Stimulated activated CD4-positive, alpha-beta T cell treated with anti-CD3 and anti-CD28 coated beads, Interleukin-2, amount 100 ng/mL, for 4 hours (primary cell): ENCODE results near the gene CFAP52.
"Not testable (repeated sequence)": the region's sequence is repeated elsewhere in the genome, so short reads cannot be mapped to it uniquely, and the experiment has no call there.

ENCODE experiments used
- DNase-seq: peaks from one replicate; pipeline ENCODE4 v3.0.0-alpha.2; 2020; ENCODE audit warnings: low read depth

CFAP52 gene

DNA sequence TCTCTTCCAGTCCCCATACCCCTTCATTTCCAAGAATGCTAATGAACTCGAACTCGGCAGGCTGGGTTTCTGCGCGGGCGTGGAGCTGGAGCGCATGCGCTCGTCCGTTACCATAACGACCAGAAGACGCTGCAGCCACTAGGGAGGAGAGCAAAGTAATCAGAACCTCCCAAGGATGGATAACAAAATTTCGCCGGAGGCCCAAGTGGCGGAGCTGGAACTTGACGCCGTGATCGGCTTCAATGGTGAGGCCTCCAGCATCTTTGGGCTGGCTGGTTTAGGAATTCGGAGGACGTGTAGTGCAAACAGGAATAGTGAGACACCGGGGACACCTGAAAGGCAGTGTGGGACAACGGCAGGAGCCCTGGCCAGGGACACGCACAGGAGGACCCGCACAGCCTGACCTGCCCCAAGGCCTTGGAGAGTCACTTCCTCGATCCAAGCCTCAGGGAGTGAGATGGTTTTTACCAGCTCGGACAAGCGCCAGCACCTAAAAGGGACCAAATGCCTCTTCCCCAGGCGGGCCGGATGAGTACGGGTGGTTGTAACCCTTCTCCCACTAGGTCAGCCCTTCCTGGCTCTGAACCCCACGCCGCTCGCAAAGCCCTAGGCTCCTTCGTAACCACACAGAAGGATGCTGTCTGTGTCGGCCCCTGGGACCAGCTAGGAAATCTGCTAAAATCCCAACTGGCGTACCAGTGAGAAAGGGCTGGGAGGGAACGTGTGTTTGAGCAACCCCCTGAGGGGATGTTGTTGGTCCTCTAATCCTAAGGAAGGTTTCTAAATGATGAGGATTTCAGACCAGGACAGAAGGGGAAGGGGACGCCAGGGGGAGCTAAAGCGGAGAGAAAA is at the start of gene CFAP52:
CFAP52 (plus strand) TSS at position 122 of the 852 bp plus-strand sequence; CDS start at position 176, 54 bp downstream.
- DNase-seq = peak; percentile 73

DNA sequence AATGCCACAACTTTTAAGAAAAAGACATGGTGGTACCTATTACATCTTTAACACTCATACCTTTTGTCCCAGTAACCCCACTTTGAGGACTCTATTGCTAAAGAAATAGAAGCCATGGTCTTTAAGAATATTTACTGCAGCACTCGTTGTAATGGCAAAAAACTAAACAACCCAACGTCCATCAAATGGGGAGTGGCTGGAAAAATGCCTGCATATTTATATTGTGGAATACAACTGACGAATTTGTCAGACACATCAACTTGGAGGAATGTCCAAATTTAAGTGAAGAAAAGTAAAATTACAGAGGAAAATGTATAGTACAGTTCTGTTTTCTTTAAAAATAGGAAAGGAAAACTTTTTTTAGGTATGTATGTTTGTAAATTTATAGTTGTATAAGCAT is 48.7 kb upstream of the CFAP52 start:
- no peak for DNase-seq

DNA sequence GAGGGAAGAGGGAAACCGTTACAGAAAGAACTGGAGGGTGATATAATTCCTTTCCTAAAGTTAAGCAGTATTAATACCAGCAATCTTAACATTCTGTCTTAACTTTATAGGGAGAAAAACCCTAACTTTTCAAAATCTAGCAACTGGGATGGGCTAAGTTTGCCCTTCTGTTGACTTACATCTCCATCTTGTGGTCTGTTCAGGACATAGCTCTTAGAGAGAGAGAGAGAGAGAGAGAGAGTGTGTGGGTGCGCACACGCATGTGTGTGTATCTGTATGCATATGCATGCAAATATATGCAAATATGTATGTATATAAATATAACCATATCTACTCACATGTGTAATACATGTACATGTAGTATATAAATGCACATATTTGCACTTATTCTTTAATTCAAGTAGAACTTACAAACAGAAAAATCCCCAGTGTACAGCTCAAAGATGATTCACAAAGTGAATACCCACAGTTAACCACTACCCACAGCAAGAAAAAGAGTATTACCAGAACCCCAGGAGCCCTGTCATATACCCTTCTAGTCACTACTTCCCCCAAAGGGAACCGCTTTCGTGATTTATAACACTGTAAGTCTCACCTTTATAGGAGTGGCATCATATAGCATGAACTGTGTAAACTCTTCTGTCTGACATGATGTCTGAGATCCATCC is 47.3 kb upstream of the CFAP52 start:
- no peak for DNase-seq

DNA sequence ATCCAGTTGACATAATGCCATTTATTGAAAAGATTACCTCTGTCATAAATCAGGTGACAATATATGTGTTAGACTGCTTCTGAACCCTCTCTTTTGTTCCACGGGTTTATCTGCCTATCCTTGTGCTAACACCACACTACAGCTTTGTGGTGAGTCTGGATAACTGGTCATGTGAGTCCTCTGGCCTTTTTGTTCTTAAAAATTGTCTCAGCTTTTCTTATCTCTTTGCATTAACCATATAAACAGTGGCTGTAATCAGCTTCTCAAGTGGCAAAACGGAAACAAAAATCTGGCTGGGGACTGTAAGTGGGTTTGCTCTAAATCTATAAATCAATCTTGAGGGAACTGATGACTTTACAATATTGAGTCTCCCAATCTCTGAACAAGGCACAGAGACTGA is 45.4 kb upstream of the CFAP52 start:
- DNase-seq = no peak

DNA sequence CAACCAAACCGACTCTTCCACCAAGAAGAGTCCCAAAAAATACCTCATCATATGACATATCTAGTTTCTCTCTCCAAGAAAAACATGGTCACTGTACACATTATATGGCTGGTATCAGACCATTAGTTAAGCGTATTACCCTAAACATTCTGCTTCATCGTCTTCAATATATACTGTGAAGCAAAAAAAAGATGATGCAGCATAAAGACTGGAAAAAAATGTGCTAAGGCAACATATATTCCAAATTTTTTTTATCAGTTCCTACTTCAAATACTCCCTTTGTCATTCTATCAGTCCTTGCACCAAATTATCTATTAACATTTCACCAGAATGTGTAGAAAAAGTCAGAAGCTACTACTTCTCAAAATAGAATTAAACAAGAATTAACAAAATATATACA is 43.7 kb upstream of the CFAP52 start:
- no peak for DNase-seq

DNA sequence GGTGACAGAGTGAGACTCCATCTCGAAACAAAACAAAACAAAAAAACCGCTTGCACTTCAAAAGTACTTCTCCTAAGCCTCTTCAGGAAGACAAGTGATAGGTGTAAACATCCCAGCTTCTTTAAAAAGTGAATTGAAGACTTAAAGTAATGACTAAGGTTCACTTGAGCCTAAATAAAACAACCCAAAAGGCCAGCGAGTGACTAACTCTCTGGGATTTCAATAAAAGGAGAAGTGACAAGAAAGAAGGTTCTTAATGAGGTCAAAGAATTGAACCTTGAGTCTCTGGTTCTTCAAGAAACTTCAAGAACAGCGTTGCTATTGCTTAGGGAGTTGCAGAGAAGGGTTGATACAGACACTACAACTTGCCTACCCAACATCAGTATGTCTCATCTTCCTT is 43.0 kb upstream of the CFAP52 start:
- DNase-seq = no peak

- DNase-seq = no peak
These were observed 40.4 kb upstream of the CFAP52 start for GRCh38 chr17:9536061-9536460.

- no peak for DNase-seq
These were observed 39.2 kb upstream of the CFAP52 start for GRCh38 chr17:9537177-9537776.

DNA sequence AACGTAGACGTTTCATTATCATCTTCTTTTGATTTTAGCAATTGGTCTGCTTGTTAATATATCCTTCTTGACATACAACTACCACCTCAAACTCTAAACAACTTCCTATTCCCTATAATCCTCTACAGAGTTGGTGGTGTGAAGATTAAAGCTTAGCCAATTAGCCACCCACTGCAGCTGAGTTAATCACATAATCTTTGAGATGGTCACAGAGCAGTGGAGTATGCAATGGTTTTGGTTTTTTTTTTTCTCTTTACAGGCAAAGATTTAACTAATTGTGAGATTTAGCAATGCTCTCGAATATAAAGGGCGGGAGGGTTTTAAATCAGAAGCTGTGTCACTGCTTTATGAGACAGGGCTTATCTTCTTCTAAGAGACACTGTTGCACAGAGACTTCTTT is 37.8 kb upstream of the CFAP52 start:
- DNase-seq = no peak

GRCh38 chr17:9541718-9542117 is 34.7 kb upstream of the CFAP52 start:
- no peak for DNase-seq

DNA sequence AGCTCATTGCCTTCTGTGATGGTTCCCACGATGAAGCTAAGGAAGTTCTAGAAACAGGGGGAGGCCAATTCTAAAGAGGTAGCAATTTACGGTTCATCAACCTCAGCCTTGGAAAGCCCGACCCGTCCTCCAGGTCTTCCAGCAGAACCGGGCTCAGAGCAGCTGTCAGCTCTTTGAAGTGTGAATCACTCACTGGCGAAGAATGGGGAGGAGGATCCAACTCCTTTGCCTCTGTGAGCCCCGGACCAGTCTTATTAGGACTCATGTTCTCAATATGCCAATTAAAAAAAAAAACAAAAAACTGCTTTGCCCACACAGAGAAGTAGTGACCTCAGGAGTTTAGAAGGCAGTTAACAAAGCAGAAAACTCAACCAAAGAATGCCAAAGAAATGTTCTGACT is 32.2 kb upstream of the CFAP52 start:
- no peak for DNase-seq

DNA sequence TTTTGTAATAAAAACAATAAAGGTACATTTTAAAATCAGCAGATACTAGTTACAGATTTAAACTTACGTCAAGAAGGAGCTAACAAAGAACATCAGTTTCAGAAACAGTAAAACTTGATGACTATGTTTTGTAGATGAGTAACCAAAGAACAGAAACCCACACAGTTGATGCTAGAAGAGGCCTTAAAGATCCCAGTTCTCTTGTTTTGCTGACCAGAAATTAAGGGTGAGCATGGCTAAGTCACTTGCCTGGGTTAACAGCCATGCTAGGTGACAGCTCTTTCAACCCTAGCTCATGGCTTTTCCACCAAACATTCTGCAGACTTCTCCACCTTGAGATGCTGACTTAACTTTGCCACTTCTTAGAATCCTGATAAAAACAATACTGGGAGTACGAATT is 27.2 kb upstream of the CFAP52 start:
- no peak for DNase-seq

- DNase-seq = no peak
These were observed 23.3 kb upstream of the CFAP52 start for GRCh38 chr17:9553181-9553580.

- DNase-seq = no peak
These were observed 22.8 kb upstream of the CFAP52 start for GRCh38 chr17:9553596-9553995.

DNA sequence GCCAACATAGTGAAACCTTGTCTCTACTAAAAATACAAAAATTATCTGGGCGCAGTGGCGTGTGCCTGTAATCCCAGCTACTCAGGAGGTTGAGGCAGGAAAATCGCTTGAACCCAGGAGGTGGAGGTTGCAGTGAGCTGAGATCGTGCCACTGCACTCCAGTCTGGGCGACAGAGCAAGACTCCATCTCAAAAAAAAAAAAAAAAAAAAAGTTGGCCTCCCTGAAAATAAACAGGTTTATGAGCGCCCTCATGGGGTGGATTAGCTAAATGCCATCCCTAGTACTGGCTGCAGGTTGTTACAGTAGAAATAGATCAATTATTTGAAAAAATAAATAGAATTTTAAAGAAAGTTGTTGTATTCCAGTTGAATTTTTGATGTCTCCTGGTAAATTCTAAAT is 21.7 kb upstream of the CFAP52 start:
- DNase-seq = not testable (repeated sequence)

DNA sequence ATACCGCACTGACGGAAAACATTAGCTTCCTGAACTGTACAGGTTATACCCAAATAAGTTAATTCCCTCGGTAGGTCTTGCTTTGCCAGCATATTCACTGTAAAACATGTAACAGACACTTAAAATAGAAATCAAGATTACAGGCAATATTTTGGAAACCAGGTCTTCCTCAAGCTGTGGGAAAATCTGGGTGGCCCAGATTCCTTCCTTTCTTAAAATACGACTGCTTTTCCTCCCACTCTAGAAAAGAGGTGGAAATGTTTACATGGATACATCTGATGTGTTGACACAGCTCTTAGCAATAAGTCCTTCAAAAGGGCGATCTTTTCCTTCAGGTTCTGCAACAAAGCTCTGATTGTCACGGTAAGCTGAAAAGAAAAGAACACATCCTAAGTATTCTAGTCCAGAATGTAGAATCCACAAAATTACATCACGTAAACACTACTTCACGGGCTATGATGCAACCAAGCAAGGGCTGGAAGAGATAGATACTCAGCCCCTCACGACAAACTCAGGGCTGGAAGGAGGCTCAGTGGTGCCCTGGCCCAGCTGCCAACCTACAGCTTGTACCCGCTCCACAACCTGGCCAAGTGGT is 19.2 kb upstream of the CFAP52 start:
- no peak for DNase-seq

- no peak for DNase-seq
These were observed 18.6 kb upstream of the CFAP52 start for GRCh38 chr17:9557857-9558256.

DNA sequence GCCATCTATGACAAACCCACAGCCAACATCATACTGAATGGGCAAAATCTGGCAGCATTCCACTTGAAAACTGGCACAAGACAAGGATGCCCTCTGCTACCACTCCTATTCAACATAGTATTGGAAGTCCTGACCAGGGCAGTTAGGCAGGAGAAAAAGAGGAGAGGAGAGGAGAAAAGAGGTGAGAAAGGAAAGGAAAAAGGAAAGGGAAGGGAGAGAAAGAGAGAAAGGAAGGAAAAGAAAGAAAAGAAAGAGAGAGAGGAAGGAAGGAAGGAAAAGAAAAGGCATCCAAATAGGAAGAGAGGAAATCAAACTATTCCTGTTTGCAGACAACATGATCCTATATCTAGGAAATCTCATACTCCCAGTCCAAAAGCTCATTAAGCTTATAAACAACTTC is 12.3 kb upstream of the CFAP52 start:
- no peak for DNase-seq

- DNase-seq = no peak
These were observed 10.4 kb upstream of the CFAP52 start for GRCh38 chr17:9566067-9566466.

DNA sequence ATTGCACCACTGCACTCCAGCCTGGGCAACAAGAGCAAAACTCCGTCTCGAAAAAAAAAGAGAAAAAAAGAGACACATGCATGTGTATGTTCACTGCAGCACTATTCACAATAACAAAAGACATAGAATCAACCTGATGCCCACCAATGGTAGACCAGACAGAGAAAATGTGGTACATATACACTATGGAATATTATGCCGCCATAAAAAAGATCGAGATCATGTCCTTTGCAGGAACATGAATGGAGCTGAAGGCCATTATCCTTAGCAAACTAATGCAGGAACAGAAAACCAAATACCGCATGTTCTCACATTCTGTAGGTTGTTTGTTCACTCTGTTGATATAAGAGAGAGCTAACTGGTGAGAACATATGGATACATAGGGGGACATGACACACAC is 9.7 kb upstream of the CFAP52 start:
- not testable (repeated sequence) for DNase-seq

- DNase-seq = no peak
These were observed 8.4 kb upstream of the CFAP52 start for GRCh38 chr17:9568004-9568403.

DNA sequence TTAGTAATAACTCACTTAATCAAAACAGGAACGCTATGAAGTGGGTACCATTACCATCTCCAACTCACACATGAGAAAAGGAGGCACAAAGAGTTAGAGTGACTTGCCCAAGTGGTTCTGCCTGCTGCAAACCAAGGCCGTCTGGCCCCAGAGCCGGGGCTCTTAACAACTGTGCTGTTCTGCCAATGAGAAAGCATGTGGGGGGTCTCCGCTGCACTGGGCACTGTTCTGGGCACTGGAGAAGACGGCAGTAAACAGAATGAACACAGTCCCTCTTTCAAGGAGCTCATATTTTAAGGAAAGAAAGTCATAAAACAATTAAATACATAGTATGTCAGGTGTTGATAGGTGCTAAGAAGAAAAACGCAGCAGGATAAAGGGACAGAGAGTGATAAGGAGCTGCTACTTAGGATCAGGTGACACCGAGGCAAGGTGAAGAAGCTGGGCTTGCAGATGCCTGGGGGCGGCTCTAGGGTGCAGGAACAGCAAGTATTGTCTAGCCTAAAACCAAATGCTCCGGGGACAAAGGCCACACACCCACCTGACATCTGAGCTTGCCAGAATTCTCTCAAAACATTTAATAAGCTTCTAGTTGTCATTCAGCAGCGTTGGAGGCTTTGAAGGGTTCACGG is 7.4 kb upstream of the CFAP52 start:
- DNase-seq = no peak
